ENCODE measurements around the gene FAM78B.

Gene FAM78B

GRCh38 chr1:166112425-166112824, 54.4 kb downstream of the FAM78B start:
- TF ChIP-seq EP300 (IDR thresholded peaks at IDR 0.05; ENCODE audit: borderline replicate concordance) = no peak
- TF ChIP-seq NFIC (IDR thresholded peaks at IDR 0.05) = no peak
- no peak for TF ChIP-seq CREB1 (IDR thresholded peaks at IDR 0.05; ENCODE audit: low read depth)
- TF ChIP-seq MAX (IDR thresholded peaks at IDR 0.05) = no peak
- no peak for TF ChIP-seq RAD21 (IDR thresholded peaks at IDR 0.05; ENCODE audit: low read depth)

DNA sequence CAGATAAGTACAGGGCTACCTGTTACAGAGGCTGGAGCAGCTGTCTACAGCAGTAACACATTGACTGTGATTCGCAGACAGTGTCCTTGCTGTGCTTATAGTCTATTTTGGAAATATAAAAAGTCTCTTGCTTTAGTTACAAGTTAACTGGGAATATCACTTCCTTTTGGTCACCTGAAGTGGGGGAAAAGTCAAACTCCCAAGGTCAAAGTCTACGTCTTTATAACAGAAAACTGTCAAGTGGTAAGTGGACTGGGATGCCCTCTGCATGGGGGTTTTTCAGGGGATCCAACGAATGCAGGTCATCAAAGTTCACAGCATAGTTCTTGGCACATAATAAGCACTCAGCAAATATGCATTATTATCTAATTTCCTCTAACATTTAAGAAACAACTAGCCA, 55.4 kb downstream of the FAM78B start:
- TF ChIP-seq YY1 (IDR thresholded peaks at IDR 0.05; ENCODE audit: low read depth) = no peak
- no peak for TF ChIP-seq NFIC (IDR thresholded peaks at IDR 0.05)
- no peak for TF ChIP-seq TEAD4 (IDR thresholded peaks at IDR 0.05)
- TF ChIP-seq, protein P1, sequence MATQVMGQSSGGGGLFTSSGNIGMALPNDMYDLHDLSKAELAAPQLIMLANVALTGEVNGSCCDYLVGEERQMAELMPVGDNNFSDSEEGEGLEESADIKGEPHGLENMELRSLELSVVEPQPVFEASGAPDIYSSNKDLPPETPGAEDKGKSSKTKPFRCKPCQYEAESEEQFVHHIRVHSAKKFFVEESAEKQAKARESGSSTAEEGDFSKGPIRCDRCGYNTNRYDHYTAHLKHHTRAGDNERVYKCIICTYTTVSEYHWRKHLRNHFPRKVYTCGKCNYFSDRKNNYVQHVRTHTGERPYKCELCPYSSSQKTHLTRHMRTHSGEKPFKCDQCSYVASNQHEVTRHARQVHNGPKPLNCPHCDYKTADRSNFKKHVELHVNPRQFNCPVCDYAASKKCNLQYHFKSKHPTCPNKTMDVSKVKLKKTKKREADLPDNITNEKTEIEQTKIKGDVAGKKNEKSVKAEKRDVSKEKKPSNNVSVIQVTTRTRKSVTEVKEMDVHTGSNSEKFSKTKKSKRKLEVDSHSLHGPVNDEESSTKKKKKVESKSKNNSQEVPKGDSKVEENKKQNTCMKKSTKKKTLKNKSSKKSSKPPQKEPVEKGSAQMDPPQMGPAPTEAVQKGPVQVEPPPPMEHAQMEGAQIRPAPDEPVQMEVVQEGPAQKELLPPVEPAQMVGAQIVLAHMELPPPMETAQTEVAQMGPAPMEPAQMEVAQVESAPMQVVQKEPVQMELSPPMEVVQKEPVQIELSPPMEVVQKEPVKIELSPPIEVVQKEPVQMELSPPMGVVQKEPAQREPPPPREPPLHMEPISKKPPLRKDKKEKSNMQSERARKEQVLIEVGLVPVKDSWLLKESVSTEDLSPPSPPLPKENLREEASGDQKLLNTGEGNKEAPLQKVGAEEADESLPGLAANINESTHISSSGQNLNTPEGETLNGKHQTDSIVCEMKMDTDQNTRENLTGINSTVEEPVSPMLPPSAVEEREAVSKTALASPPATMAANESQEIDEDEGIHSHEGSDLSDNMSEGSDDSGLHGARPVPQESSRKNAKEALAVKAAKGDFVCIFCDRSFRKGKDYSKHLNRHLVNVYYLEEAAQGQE (IDR thresholded peaks at IDR 0.05; ENCODE audit: low read depth) = no peak
- no peak for TF ChIP-seq CEBPB (IDR thresholded peaks at IDR 0.05)
- TF ChIP-seq EGR1 (IDR thresholded peaks at IDR 0.05) = no peak
- TF ChIP-seq, protein P2, sequence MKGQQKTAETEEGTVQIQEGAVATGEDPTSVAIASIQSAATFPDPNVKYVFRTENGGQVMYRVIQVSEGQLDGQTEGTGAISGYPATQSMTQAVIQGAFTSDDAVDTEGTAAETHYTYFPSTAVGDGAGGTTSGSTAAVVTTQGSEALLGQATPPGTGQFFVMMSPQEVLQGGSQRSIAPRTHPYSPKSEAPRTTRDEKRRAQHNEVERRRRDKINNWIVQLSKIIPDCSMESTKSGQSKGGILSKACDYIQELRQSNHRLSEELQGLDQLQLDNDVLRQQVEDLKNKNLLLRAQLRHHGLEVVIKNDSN (IDR thresholded peaks at IDR 0.05) = no peak
- no peak for TF ChIP-seq ZBTB7A (IDR thresholded peaks at IDR 0.05; ENCODE audit: low read depth)
- TF ChIP-seq CREB1 (IDR thresholded peaks at IDR 0.05; ENCODE audit: low read depth) = no peak
- no peak for TF ChIP-seq FOXM1 (IDR thresholded peaks at IDR 0.05; ENCODE audit: borderline replicate concordance, low read depth)
- TF ChIP-seq MAX (IDR thresholded peaks at IDR 0.05) = no peak
- no peak for TF ChIP-seq TAF1 (IDR thresholded peaks at IDR 0.05; ENCODE audit: low read depth)

GRCh38 chr1:166090244-166090643, 76.6 kb downstream of the FAM78B start:
- TF ChIP-seq, protein P2 (IDR thresholded peaks at IDR 0.05) = no peak
- TF ChIP-seq EGR1 (IDR thresholded peaks at IDR 0.05) (no peak), TEAD4 (IDR thresholded peaks at IDR 0.05) (no peak), RAD21 (IDR thresholded peaks at IDR 0.05; ENCODE audit: low read depth) (no peak), FOXM1 (IDR thresholded peaks at IDR 0.05; ENCODE audit: borderline replicate concordance, low read depth) (no peak), TAF1 (IDR thresholded peaks at IDR 0.05; ENCODE audit: low read depth) (no peak), EP300 (IDR thresholded peaks at IDR 0.05; ENCODE audit: borderline replicate concordance) (no peak), ZBTB7A (IDR thresholded peaks at IDR 0.05; ENCODE audit: low read depth) (no peak), TCF12 (IDR thresholded peaks at IDR 0.05; ENCODE audit: low read depth) (no peak), YY1 (IDR thresholded peaks at IDR 0.05; ENCODE audit: low read depth) (no peak), CREB1 (IDR thresholded peaks at IDR 0.05; ENCODE audit: low read depth) (no peak), NFIC (IDR thresholded peaks at IDR 0.05) (no peak), CEBPB (IDR thresholded peaks at IDR 0.05) (no peak)
- TF ChIP-seq, protein P1 (IDR thresholded peaks at IDR 0.05; ENCODE audit: low read depth) = no peak; the same call in 1 of the 2 replicates

- TF ChIP-seq FOXM1 (IDR thresholded peaks at IDR 0.05; ENCODE audit: borderline replicate concordance, low read depth) (no peak), RAD21 (IDR thresholded peaks at IDR 0.05; ENCODE audit: low read depth) (no peak), MAX (IDR thresholded peaks at IDR 0.05) (no peak), TAF1 (IDR thresholded peaks at IDR 0.05; ENCODE audit: low read depth) (no peak), ZBTB7A (IDR thresholded peaks at IDR 0.05; ENCODE audit: low read depth) (no peak), EGR1 (IDR thresholded peaks at IDR 0.05) (no peak), YY1 (IDR thresholded peaks at IDR 0.05; ENCODE audit: low read depth) (no peak), TCF12 (IDR thresholded peaks at IDR 0.05; ENCODE audit: low read depth) (no peak), NFIC (IDR thresholded peaks at IDR 0.05) (no peak), EP300 (IDR thresholded peaks at IDR 0.05; ENCODE audit: borderline replicate concordance) (no peak), TEAD4 (IDR thresholded peaks at IDR 0.05) (no peak), CEBPB (IDR thresholded peaks at IDR 0.05) (no peak)
- TF ChIP-seq, protein P2 (IDR thresholded peaks at IDR 0.05) = no peak
These were observed 77.0 kb downstream of the FAM78B start for GRCh38 chr1:166089804-166090203.

GRCh38 chr1:166088572-166088955, 78.2 kb downstream of the FAM78B start:
- no peak for TF ChIP-seq CEBPB (IDR thresholded peaks at IDR 0.05)
- no peak for TF ChIP-seq TCF12 (IDR thresholded peaks at IDR 0.05; ENCODE audit: low read depth)
- TF ChIP-seq CREB1 (IDR thresholded peaks at IDR 0.05; ENCODE audit: low read depth) = no peak
- no peak for TF ChIP-seq NFIC (IDR thresholded peaks at IDR 0.05)
- TF ChIP-seq FOXM1 (IDR thresholded peaks at IDR 0.05; ENCODE audit: borderline replicate concordance, low read depth) = no peak
- TF ChIP-seq EP300 (IDR thresholded peaks at IDR 0.05; ENCODE audit: borderline replicate concordance) = no peak
- TF ChIP-seq RAD21 (IDR thresholded peaks at IDR 0.05; ENCODE audit: low read depth) = no peak

All from Ishikawa (cell line).